Endothelial cell of umbilical vein (primary cell): Measurements from ENCODE around the gene PSTPIP1. TPM values are rescaled to one million over a fixed set of nuclear protein-coding genes. Genes with fewer than 3 reads are reported as not detected.

Experiments
- BruUV-seq: library from RNA; stranded (reverse); fragments of 400-500 nt; replicated peaks from 2 replicates; lab custom pipeline; 2021; lab: Mats Ljungman, UMichigan
- CTCF ChIA-PET: fragments of 300-600, 350-600 bp; sonication (Branson Sonifier 250); formaldehyde crosslinking; loops from one replicate; lab custom pipeline; 2021; ENCODE audit warnings: antibody characterized with exemption, inconsistent platforms; lab: Charles Lee
- POLR2A ChIA-PET: fragments of 300-600, 350-600 bp; sonication (Branson Sonifier 250); formaldehyde crosslinking; loops from one replicate; lab custom pipeline; 2021; ENCODE audit warnings: antibody characterized with exemption, inconsistent platforms; lab: Charles Lee
- DNase-seq: peaks from one replicate; pipeline ENCODE4 v3.0.0-alpha.2; 2011; ENCODE audit warnings: low read depth, low spot score
- FAIRE-seq: peaks from 2 replicates; lab custom pipeline; 2011; peaks lifted over from hg19 to GRCh38; lab: Jason Lieb, UNC
- H2AFZ ChIP-seq: 2 replicates; pipeline ENCODE4 v1.6.0; 2012; ENCODE audit warnings: low read depth, low read length, control low read depth, inconsistent platforms
- H3K27ac ChIP-seq: 2 replicates; pipeline ENCODE4 v1.5.1; 2011; ENCODE audit warnings: low read depth, mild to moderate bottlenecking, control low read depth, low read length, moderate library complexity; ENCODE audit not compliant: insufficient read depth
- H3K27me3 ChIP-seq, 2 experiments: 2 replicates each; pipeline versions ENCODE4 v1.6.0 to v1.6.1; 2011; ENCODE audit warnings: low read length in 2 of 2, mixed read lengths in 1 of 2; ENCODE audit not compliant: control insufficient read depth in 2 of 2, insufficient read depth in 2 of 2
- H3K36me3 ChIP-seq, 2 experiments: 2 replicates in 1 of 2; 3 replicates in 1 of 2; pipeline ENCODE4 v1.5.1; 2011; ENCODE audit warnings: low read length in 2 of 2, mild to moderate bottlenecking in 1 of 2, moderate library complexity in 1 of 2; ENCODE audit not compliant: control insufficient read depth in 2 of 2, insufficient read depth in 2 of 2; ENCODE audit errors: extremely low read depth in 1 of 2
- H3K4me1 ChIP-seq: 3 replicates; pipeline ENCODE4 v1.5.1; 2011; ENCODE audit warnings: mild to moderate bottlenecking, low read length; ENCODE audit not compliant: control insufficient read depth, insufficient read depth; ENCODE audit errors: extremely low read depth
- H3K4me2 ChIP-seq: 2 replicates; pipeline ENCODE4 v1.6.1; 2011; ENCODE audit warnings: low read length, control low read depth, mixed read lengths; ENCODE audit not compliant: insufficient read depth
- H3K4me3 ChIP-seq, 3 experiments: fragments of 200-600 bp in 1 of 3; sonication (generic), shearing (Covaris generic) in 1 of 3; replicated peaks in 1 of 3; 2 replicates each; pipeline ENCODE4 v1.5.1; 2011 to 2016; ENCODE audit warnings: control low read depth in 3 of 3, low read length in 3 of 3, mild to moderate bottlenecking in 2 of 3, inconsistent platforms in 1 of 3, low read depth in 1 of 3, moderate library complexity in 1 of 3; ENCODE audit not compliant: insufficient read depth in 1 of 3
- H3K79me2 ChIP-seq: 2 replicates; pipeline ENCODE4 v1.6.0; 2012; ENCODE audit warnings: low read length, inconsistent platforms; ENCODE audit not compliant: control insufficient read depth, insufficient read depth
- H3K9ac ChIP-seq: replicated peaks from 2 replicates; pipeline ENCODE3; 2011; ENCODE audit warnings: low read length, control low read depth; ENCODE audit not compliant: insufficient read depth; ENCODE audit errors: extremely low read depth
- H3K9me1 ChIP-seq: replicated peaks from 3 replicates; pipeline ENCODE4 v1.6.0; 2011; ENCODE audit warnings: mild to moderate bottlenecking, low read length; ENCODE audit not compliant: control insufficient read depth, insufficient read depth; ENCODE audit errors: extremely low read depth
- H3K9me3 ChIP-seq: replicated peaks from 2 replicates; pipeline ENCODE4 v1.5.1; 2012; ENCODE audit warnings: low read length, inconsistent platforms; ENCODE audit not compliant: control insufficient read depth, insufficient read depth
- H4K20me1 ChIP-seq: replicated peaks from 2 replicates; pipeline ENCODE3; 2011; ENCODE audit warnings: mild to moderate bottlenecking, low read length; ENCODE audit not compliant: control insufficient read depth, insufficient read depth; ENCODE audit errors: extremely low read depth
- EZH2 ChIP-seq: IDR thresholded peaks from 2 replicates; pipeline ENCODE4 v1.6.1; 2012; ENCODE audit warnings: borderline replicate concordance, low read depth, mild to moderate bottlenecking, moderate library complexity, low read length, inconsistent platforms; ENCODE audit not compliant: severe bottlenecking
- FOS ChIP-seq: IDR thresholded peaks from 2 replicates; pipeline ENCODE4 v1.6.1; 2011; ENCODE audit warnings: mild to moderate bottlenecking, low read length, moderate library complexity, borderline replicate concordance; ENCODE audit not compliant: insufficient read depth
- GATA2 ChIP-seq: IDR thresholded peaks from 2 replicates; pipeline ENCODE4 v1.7.0; 2011; ENCODE audit warnings: low read depth, mild to moderate bottlenecking, moderate library complexity, mixed read lengths, low read length; ENCODE audit not compliant: insufficient read length, insufficient read depth
- JUN ChIP-seq: IDR thresholded peaks from 2 replicates; pipeline ENCODE4 v1.6.1; 2011; ENCODE audit warnings: borderline replicate concordance, low read depth; ENCODE audit not compliant: insufficient read length, insufficient read depth
- MYC ChIP-seq: IDR thresholded peaks from one replicate; pipeline ENCODE4 v1.6.1; 2011; ENCODE audit warnings: mild to moderate bottlenecking, low read depth, low read length
- POLR2A ChIP-seq: IDR thresholded peaks from 2 replicates; pipeline ENCODE4 v1.6.1; 2012; ENCODE audit warnings: low read depth, mild to moderate bottlenecking, control low read depth, low read length
- POLR2AphosphoS5 ChIP-seq: IDR thresholded peaks from 2 replicates; pipeline ENCODE4 v1.6.1; 2012; ENCODE audit warnings: low read depth, mild to moderate bottlenecking, control low read depth, low read length, moderate library complexity; ENCODE audit not compliant: insufficient read depth
- dilution Hi-C: fragments of 300-500 bp; cut with MboI; formaldehyde crosslinking; loops from one replicate; pipeline ENCODE4 v1.15.0; 2019; ENCODE audit warnings: low sequenced_read_pairs; ENCODE audit not compliant: extremely low pct_ligation_motif_present
- intact Hi-C: fragments of 100-400 bp; cut with micrococcal nuclease; formaldehyde crosslinking; loops from one replicate; pipeline ENCODE4 v1.10.0; 2022
- polyA plus RNA-seq, 4 experiments: library from polyadenylated mRNA; depleted of rRNA in 3 of 4; stranded (reverse) in 3 of 4; unstranded in 1 of 4; fragments of >200 nt; gene quantifications; 2 replicates each; pipeline versions ENCODE4 v1.2.1 to v1.2.3, GENCODE V29; 2011 to 2012; ENCODE audit warnings: missing spikeins in 1 of 4
- total RNA-seq: library from RNA; stranded (reverse); gene quantifications from 2 replicates; pipeline ENCODE4 v1.2.3, GENCODE V29; 2021
- TF ChIP-seq, protein P1 (sequence below): IDR thresholded peaks from 2 replicates; pipeline ENCODE4 v1.6.1; 2011; ENCODE audit not compliant: insufficient read depth, insufficient read length
- TF ChIP-seq, protein P2 (sequence below), 2 donors: IDR thresholded peaks; 1 replicate in 1 of 2; 2 replicates in 1 of 2; pipeline ENCODE4 v1.5.1; 2011; ENCODE audit warnings: low read length in 2 of 2, mild to moderate bottlenecking in 2 of 2, moderate library complexity in 2 of 2, control low read depth in 1 of 2, inconsistent platforms in 1 of 2, low read depth in 1 of 2; ENCODE audit not compliant: insufficient read depth in 1 of 2; ENCODE audit errors: extremely low read depth in 1 of 2

PSTPIP1 gene
- total and polyA plus RNA-seq, 2 donors (not counting 3 experiments of a cell fraction or from before 2014, with no cell fraction given): not detected

GRCh38 chr15:77016321-77016695 is 21.4 kb downstream of the PSTPIP1 start:
- TF ChIP-seq, protein P1, sequence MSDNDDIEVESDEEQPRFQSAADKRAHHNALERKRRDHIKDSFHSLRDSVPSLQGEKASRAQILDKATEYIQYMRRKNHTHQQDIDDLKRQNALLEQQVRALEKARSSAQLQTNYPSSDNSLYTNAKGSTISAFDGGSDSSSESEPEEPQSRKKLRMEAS: no peak
- ChIA-PET CTCF (interaction anchor here (0.8 to 1.5 kb wide), 4 partner anchors 8 to 527 kb away, joined by 3 to 7 read pairs (median 4); no protein-coding TSS in a partner anchor), POLR2A (no interaction called here)
- no peak for DNase-seq
- no TSS peak for BruUV-seq
- dilution Hi-C loops (no loop called here), intact Hi-C loops (no loop called here)
- Histone ChIP-seq H2AFZ (no peak overlapping the region), H3K79me2 (no peaks in the 10 kb centered on the region), H3K36me3 (no peaks in the 10 kb centered on the region), H3K9ac (no peak overlapping the region), H3K4me3 (no peak overlapping the region), H3K4me1 (no peaks in the 10 kb centered on the region), H3K4me2 (no peak overlapping the region), H4K20me1 (no peaks in the 10 kb centered on the region), H3K27me3 (no peaks in the 10 kb centered on the region), H3K27ac (no peak overlapping the region), H3K9me3 (no peaks in the 10 kb centered on the region), H3K9me1 (no peaks in the 10 kb centered on the region)
- no peak for FAIRE-seq

GRCh38 chr15:77017091-77017660 is 22.2 kb downstream of the PSTPIP1 start:
- no peak overlapping the region for H3K9ac ChIP-seq
- dilution Hi-C loops: no loop called here
- no peak overlapping the region for H3K4me3 ChIP-seq
- FAIRE-seq (no peak), DNase-seq (no peak)
- H3K9me1 ChIP-seq: no peaks in the 10 kb centered on the region
- no peaks in the 10 kb centered on the region for H4K20me1 ChIP-seq
- H3K36me3 ChIP-seq: no peaks in the 10 kb centered on the region
- intact Hi-C loops: no loop called here
- H3K4me2 ChIP-seq: no peak overlapping the region
- TF ChIP-seq EZH2 (no peak), POLR2A (no peak), FOS (no peak), GATA2 (no peak), JUN (no peak), MYC (no peak), POLR2AphosphoS5 (no peak)
- TF ChIP-seq, protein P2, sequence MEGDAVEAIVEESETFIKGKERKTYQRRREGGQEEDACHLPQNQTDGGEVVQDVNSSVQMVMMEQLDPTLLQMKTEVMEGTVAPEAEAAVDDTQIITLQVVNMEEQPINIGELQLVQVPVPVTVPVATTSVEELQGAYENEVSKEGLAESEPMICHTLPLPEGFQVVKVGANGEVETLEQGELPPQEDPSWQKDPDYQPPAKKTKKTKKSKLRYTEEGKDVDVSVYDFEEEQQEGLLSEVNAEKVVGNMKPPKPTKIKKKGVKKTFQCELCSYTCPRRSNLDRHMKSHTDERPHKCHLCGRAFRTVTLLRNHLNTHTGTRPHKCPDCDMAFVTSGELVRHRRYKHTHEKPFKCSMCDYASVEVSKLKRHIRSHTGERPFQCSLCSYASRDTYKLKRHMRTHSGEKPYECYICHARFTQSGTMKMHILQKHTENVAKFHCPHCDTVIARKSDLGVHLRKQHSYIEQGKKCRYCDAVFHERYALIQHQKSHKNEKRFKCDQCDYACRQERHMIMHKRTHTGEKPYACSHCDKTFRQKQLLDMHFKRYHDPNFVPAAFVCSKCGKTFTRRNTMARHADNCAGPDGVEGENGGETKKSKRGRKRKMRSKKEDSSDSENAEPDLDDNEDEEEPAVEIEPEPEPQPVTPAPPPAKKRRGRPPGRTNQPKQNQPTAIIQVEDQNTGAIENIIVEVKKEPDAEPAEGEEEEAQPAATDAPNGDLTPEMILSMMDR (IDR thresholded peaks at IDR 0.05; ENCODE audit: extremely low read depth in 1 of 2, insufficient read depth in 1 of 2, low read depth in 1 of 2, low read length in 2 of 2): no peak
- TF ChIP-seq, protein P1: no peak
- H3K27ac ChIP-seq: no peak overlapping the region
- H3K79me2 ChIP-seq: no peaks in the 10 kb centered on the region
- POLR2A ChIA-PET: interaction anchor here (0.6 kb wide), 1 partner anchor 50 kb away, joined by 3 read pairs; no protein-coding TSS in a partner anchor
- H3K27me3 ChIP-seq: no peaks in the 10 kb centered on the region
- H3K9me3 ChIP-seq: no peaks in the 10 kb centered on the region
- no TSS peak for BruUV-seq
- CTCF ChIA-PET: interaction anchor here (0.8 to 1.4 kb wide), 3 partner anchors 9 to 526 kb away, joined by 3 to 4 read pairs (median 3); no protein-coding TSS in a partner anchor
- peaks cover 6% of the 10 kb centered on the region for H3K4me1 ChIP-seq
- no peak overlapping the region for H2AFZ ChIP-seq
